Gastroesophageal sphincter (tissue), 3 donors: ENCODE results near the gene VWA8.

Experiments used
- CTCF ChIP-seq, 4 experiments: fragments of 200-600 bp in 2 of 4; fragments of 450-650 bp in 2 of 4; sonication (generic) in 1 of 4; IDR thresholded peaks; one replicate each; pipeline ENCODE4 v1.5.1; 2017 to 2019; ENCODE audit warnings: antibody characterized with exemption in 4 of 4, mild to moderate bottlenecking in 2 of 4, moderate library complexity in 2 of 4
- EP300 ChIP-seq: sonication (generic); formaldehyde crosslinking; IDR thresholded peaks from one replicate; pipeline ENCODE4 v1.6.1; 2017; ENCODE audit warnings: antibody characterized with exemption, mild to moderate bottlenecking

- TF ChIP-seq CTCF (IDR thresholded peaks at IDR 0.05) (no peak), EP300 (no peak)
These were observed 220.4 kb downstream of the VWA8 start for GRCh38 chr13:41740479-41740878.
